A549 (cell line): Measurements from ENCODE around the gene BMS1. TPM values are rescaled to one million over a fixed set of nuclear protein-coding genes. Genes with fewer than 3 reads are reported as not detected.

Experiments
- ATAC-seq, 2 experiments: fragments of 200-7000 bp in 1 of 2; fragments of >200 bp in 1 of 2; cut with Nextera tagmentation in 1 of 2; cut with Tn5 transposase in 1 of 2; 3 replicates each; pipeline versions ENCODE4 v1.8.0 to v1.9.1; 2018 to 2020; ENCODE audit warnings: mild to moderate bottlenecking in 1 of 2, moderate library complexity in 1 of 2
- CTCF ChIA-PET: fragments of 300-600 bp; sonication (Branson Sonifier 250); formaldehyde crosslinking; extraction: SDS; loops from one replicate; lab custom pipeline; 2021; ENCODE audit warnings: antibody characterized with exemption, inconsistent platforms; lab: Yijun Ruan, JAX
- POLR2A ChIA-PET: fragments of 350-600 bp; formaldehyde crosslinking; extraction: SDS; loops from one replicate; lab custom pipeline; 2021; ENCODE audit warnings: antibody characterized with exemption, inconsistent platforms; lab: Yijun Ruan, JAX
- DNase-seq, 2 experiments: peaks; one replicate each; pipeline versions ENCODE4 v3.0.0 to v3.0.0-alpha.2; 2011 to 2016; ENCODE audit warnings: low read depth in 1 of 2, low spot score in 1 of 2
- FAIRE-seq: peaks from 2 replicates; lab custom pipeline; 2011; peaks lifted over from hg19 to GRCh38; lab: Jason Lieb, UNC
- H3K27ac ChIP-seq, 2 experiments: fragments of >200 bp; sonication (Bioruptor Twin); formaldehyde crosslinking; 3 replicates each; pipeline ENCODE4 v1.5.1; 2016 to 2017
- H3K4me1 ChIP-seq: fragments of >200 bp; sonication (Bioruptor Twin); formaldehyde crosslinking; 3 replicates; pipeline ENCODE4 v1.6.1; 2016
- H3K4me2 ChIP-seq: fragments of >200 bp; sonication (Bioruptor Twin); formaldehyde crosslinking; 3 replicates; pipeline ENCODE4 v1.6.1; 2016
- H3K4me3 ChIP-seq: fragments of >200 bp; sonication (Bioruptor Twin); formaldehyde crosslinking; 3 replicates; pipeline ENCODE4 v1.5.1; 2016
- H3K9me3 ChIP-seq: fragments of >200 bp; sonication (Bioruptor Twin); formaldehyde crosslinking; 3 replicates; pipeline ENCODE4 v1.6.1; 2016
- ATOH8 ChIP-seq: fragments of 250-450 bp; sonication (Bioruptor Pico); IDR thresholded peaks from 2 replicates; pipeline ENCODE4 v1.5.0; 2020; ENCODE audit warnings: low read depth, mild to moderate bottlenecking, moderate library complexity
- CBX8 ChIP-seq: fragments of 200-600 bp; sonication (generic); IDR thresholded peaks from 2 replicates; pipeline ENCODE4 v1.6.1; 2016
- CHD4 ChIP-seq: fragments of 200-600 bp; sonication (generic); IDR thresholded peaks from 2 replicates; pipeline ENCODE4 v1.6.1; 2016; ENCODE audit warnings: antibody characterized with exemption, mild to moderate bottlenecking, borderline replicate concordance
- E2F6 ChIP-seq: IDR thresholded peaks from 2 replicates; pipeline ENCODE4 v1.6.1; 2012; ENCODE audit warnings: low read depth, borderline replicate concordance
- ELK1 ChIP-seq: fragments of 150-350 bp; IDR thresholded peaks from 2 replicates; pipeline ENCODE4 v1.6.1; 2014; ENCODE audit warnings: low read depth, mild to moderate bottlenecking, low read length
- ESRRA ChIP-seq: fragments of 150-350 bp; IDR thresholded peaks from 2 replicates; pipeline ENCODE4 v1.6.1; 2014; ENCODE audit warnings: mild to moderate bottlenecking, low read length, borderline replicate concordance
- FOSL2 ChIP-seq, 2 experiments: fragments of 450-650 bp in 1 of 2; fragments of >200 bp in 1 of 2; sonication (Bioruptor Twin) in 1 of 2; formaldehyde crosslinking; IDR thresholded peaks; 2 replicates each; pipeline versions ENCODE4 v1.5.0 to v1.6.1; 2016 to 2020; ENCODE audit warnings: mild to moderate bottlenecking in 1 of 2, moderate library complexity in 1 of 2
- JUNB ChIP-seq: fragments of >200 bp; sonication (Bioruptor Twin); formaldehyde crosslinking; IDR thresholded peaks from 2 replicates; pipeline ENCODE4 v1.6.1; 2016
- KDM5A ChIP-seq: fragments of 200-600 bp; sonication (generic); IDR thresholded peaks from 2 replicates; pipeline ENCODE4 v1.6.1; 2016; ENCODE audit warnings: antibody characterized with exemption, mild to moderate bottlenecking
- MAX ChIP-seq: IDR thresholded peaks from 2 replicates; pipeline ENCODE4 v1.6.1; 2012
- MAZ ChIP-seq: fragments of 150-350 bp; IDR thresholded peaks from 2 replicates; pipeline ENCODE4 v1.6.1; 2014; ENCODE audit warnings: antibody characterized with exemption, low read depth, low read length, borderline replicate concordance
- NR3C1 ChIP-seq: fragments of >200 bp; sonication (Bioruptor Twin); formaldehyde crosslinking; IDR thresholded peaks from 3 replicates; pipeline ENCODE4 v1.6.1; 2017
- PBX3 ChIP-seq: IDR thresholded peaks from 2 replicates; pipeline ENCODE4 v1.6.1; 2012
- RARB ChIP-seq: fragments of 250-450 bp; sonication (Bioruptor Pico); IDR thresholded peaks from 2 replicates; pipeline ENCODE4 v1.8.0; 2021; ENCODE audit warnings: mild to moderate bottlenecking, moderate library complexity
- SMC3 ChIP-seq: fragments of >200 bp; sonication (Bioruptor Twin); formaldehyde crosslinking; IDR thresholded peaks from 3 replicates; pipeline ENCODE4 v1.6.1; 2018; ENCODE audit warnings: inconsistent platforms
- SREBF2 ChIP-seq: fragments of 450-650 bp; IDR thresholded peaks from 2 replicates; pipeline ENCODE4 v1.6.1; 2014; ENCODE audit warnings: mild to moderate bottlenecking, moderate library complexity
- USF2 ChIP-seq: fragments of 450-650 bp; IDR thresholded peaks from 2 replicates; pipeline ENCODE4 v1.6.1; 2014; ENCODE audit warnings: antibody characterized with exemption
- WGBS: methylation state at CpG from one replicate; pipeline ENCODE4 v1.1.6; 2017; ENCODE audit errors: missing lambda C conversion rate; 5-methylcytosine and 5-hydroxymethylcytosine counted together
- polyA plus RNA-seq, 4 experiments: library from polyadenylated mRNA; depleted of rRNA in 3 of 4; stranded (reverse); fragments of >200 nt; fragmentation: RNase III in 1 of 4; extraction: RNeasy Plus Mini Kit Qiagen cat#74134 plus additional on column Dnase treatment in 1 of 4; gene quantifications; 2 replicates in 3 of 4; 3 replicates in 1 of 4; pipeline ENCODE4 v1.2.3, GENCODE V29; 2011 to 2017

The BMS1 gene
- polyA plus RNA-seq, 2 of the 4 experiments (the other 2 are of a cell fraction), result 14.4 to 21.2 TPM

GRCh38 chr10:42753507-42754154 is 29.0 kb upstream of the BMS1 start:
- 3% methylated on average over 30 of the region's 51 CpGs for WGBS
- ATAC-seq (peak; percentile 48 to 60), FAIRE-seq (no peak), DNase-seq (peak in 1 of 2 experiments; percentile 21)
- H3K4me2 ChIP-seq, result peak overlapping the region; percentile 99
- CTCF ChIA-PET, result interaction anchor here (0.6 to 6.1 kb wide), 33 partner anchors 9 to 704 kb away, joined by 3 to 56 read pairs (median 4); partner anchors contain the start of gene BMS1
- no peak for TF ChIP-seq ESRRA
- peak; percentile 76; the same call in 1 of the 2 replicates for TF ChIP-seq MAX
- peak; percentile 84; the same call in 1 of the 2 replicates for TF ChIP-seq E2F6
- TF ChIP-seq CHD4, result no peak
- 0 out of 3 replicates have a peak, but pooled peaks cover 15% of the 10 kb centered on the region for H3K4me1 ChIP-seq
- peak overlapping the region in 1 of 2 experiments; percentile 47; a peak in 3 of 6 replicates for H3K27ac ChIP-seq
- H3K4me3 ChIP-seq, result peak overlapping the region; percentile 48
- H3K9me3 ChIP-seq, result 0 out of 3 replicates have a peak, but pooled peaks cover 4% of the 10 kb centered on the region
- POLR2A ChIA-PET, result interaction anchor here (0.8 to 2.9 kb wide), 2 partner anchors 29 to 114 kb away, joined by 4 to 38 read pairs; partner anchors contain the start of gene BMS1

- Histone ChIP-seq H3K4me3 (peak overlapping the region; percentile 48), H3K4me1 (0 out of 3 replicates have a peak, but pooled peaks cover 15% of the 10 kb centered on the region), H3K4me2 (peak overlapping the region; percentile 99)
- no peak for FAIRE-seq
- DNase-seq, result peak in 1 of 2 experiments; percentile 15
- WGBS, result 6% methylated on average over 26 of the region's 89 CpGs
- TF ChIP-seq RARB (CRISPR knock-in tag) (no peak), SMC3 (no peak), MAZ (no peak), CBX8 (no peak), ELK1 (no peak), PBX3 (no peak), SREBF2 (no peak)
- TF ChIP-seq, all 56 proteins: peak for 0
- peak; percentile 55 to 60 for ATAC-seq
- POLR2A ChIA-PET, result interaction anchor here (0.8 to 2.9 kb wide), 2 partner anchors 28 to 115 kb away, joined by 4 to 38 read pairs; partner anchors contain the start of gene BMS1
- Histone ChIP-seq H3K9me3 (0 out of 3 replicates have a peak, but pooled peaks cover 4% of the 10 kb centered on the region), H3K27ac (peak overlapping the region in 1 of 2 experiments; percentile 47; a peak in 3 of 6 replicates)
- CTCF ChIA-PET, result interaction anchor here (0.9 to 6.1 kb wide), 12 partner anchors 8 to 340 kb away, joined by 3 to 56 read pairs (median 7); partner anchors contain the start of gene BMS1
Measured at GRCh38 chr10:42754155-42755027, 28.2 kb upstream of the BMS1 start.

GRCh38 chr10:42755028-42755451 is 27.6 kb upstream of the BMS1 start:
- POLR2A ChIA-PET, result interaction anchor here (2.9 kb wide), 1 partner anchor 28 kb away, joined by 38 read pairs; the partner anchor contains the start of gene BMS1
- H3K27ac ChIP-seq, result no peak overlapping the region
- no peak for TF ChIP-seq NR3C1
- TF ChIP-seq FOSL2 (IDR thresholded peaks at IDR 0.05), result no peak
- TF ChIP-seq FOSL2 (CRISPR knock-in tag; IDR thresholded peaks at IDR 0.05), result no peak
- no peak for TF ChIP-seq KDM5A
- no peak for TF ChIP-seq JUNB
- no peak for TF ChIP-seq ATOH8
- no peak for TF ChIP-seq USF2
- H3K9me3 ChIP-seq, result 0 out of 3 replicates have a peak, but pooled peaks cover 4% of the 10 kb centered on the region
- WGBS, result no CpG with 5 or more reads among the region's 45 CpGs
- no peak for DNase-seq
- CTCF ChIA-PET, result interaction anchor here (6.1 kb wide), 1 partner anchor 15 kb away, joined by 56 read pairs; no protein-coding TSS in a partner anchor
- no peak for FAIRE-seq
- 0 out of 3 replicates have a peak, but pooled peaks cover 15% of the 10 kb centered on the region for H3K4me1 ChIP-seq
- peak; percentile 17 to 41; a peak in 3 of 6 replicates for ATAC-seq
- peak overlapping the region; percentile 48 for H3K4me3 ChIP-seq
- peak overlapping the region; percentile 99 for H3K4me2 ChIP-seq
